Neural cell (in vitro differentiated cells): ENCODE data around the gene MUC15. TPM values are rescaled to one million over a fixed set of nuclear protein-coding genes. Genes with fewer than 3 reads are reported as not detected.

ENCODE experiments used
- H2AFZ ChIP-seq: fragments of 200-600, 300-800 bp; sonication (generic), shearing (Covaris generic); 2 replicates; pipeline ENCODE4 v1.6.0; 2014; ENCODE audit warnings: low read depth, mild to moderate bottlenecking, antibody characterized with exemption, low read length, moderate library complexity
- H3F3A ChIP-seq: fragments of 200-600 bp; shearing (Covaris generic); 2 replicates; pipeline ENCODE4 v1.6.1; 2016; ENCODE audit warnings: mild to moderate bottlenecking, moderate library complexity, mixed read lengths, antibody characterized with exemption, low read length; ENCODE audit not compliant: insufficient read depth, poor library complexity, severe bottlenecking
- H3K27ac ChIP-seq: fragments of 200-600, 300-800 bp; sonication (generic), shearing (Covaris generic); 2 replicates; pipeline ENCODE4 v1.5.1; 2014; ENCODE audit warnings: mild to moderate bottlenecking, low read length, moderate library complexity
- H3K27me3 ChIP-seq: fragments of 300-800, 200-600 bp; sonication (generic), shearing (Covaris generic); 2 replicates; pipeline ENCODE4 v1.6.0; 2014; ENCODE audit warnings: mild to moderate bottlenecking, low read depth, low read length, moderate library complexity; ENCODE audit not compliant: insufficient read depth
- H3K36me3 ChIP-seq: fragments of 300-800, 200-600 bp; sonication (generic), shearing (Covaris generic); 2 replicates; pipeline ENCODE4 v1.5.1; 2014; ENCODE audit warnings: mild to moderate bottlenecking, antibody characterized with exemption, low read length, moderate library complexity; ENCODE audit not compliant: insufficient read depth
- H3K4me2 ChIP-seq: fragments of 300-800, 200-600 bp; sonication (generic), shearing (Covaris generic); 2 replicates; pipeline ENCODE4 v1.6.0; 2014; ENCODE audit warnings: mild to moderate bottlenecking, low read length
- H3K4me3 ChIP-seq: fragments of 300-800, 200-600 bp; sonication (generic), shearing (Covaris generic); 2 replicates; pipeline ENCODE4 v1.5.1; 2014; ENCODE audit warnings: mild to moderate bottlenecking, low read length, moderate library complexity
- H3K79me2 ChIP-seq: fragments of 200-600 bp; shearing (Covaris generic); replicated peaks from 2 replicates; pipeline ENCODE4 v1.6.0; 2014; ENCODE audit warnings: mild to moderate bottlenecking, low read length, moderate library complexity; ENCODE audit not compliant: insufficient read depth
- H3K9ac ChIP-seq: fragments of 300-800, 200-600 bp; sonication (generic), shearing (Covaris generic); 2 replicates; pipeline ENCODE4 v1.6.1; 2016; ENCODE audit warnings: mild to moderate bottlenecking, low read length, mixed read lengths
- H3K9me2 ChIP-seq: fragments of 200-600 bp; shearing (Covaris generic); 2 replicates; pipeline ENCODE4 v1.6.1; 2016; ENCODE audit warnings: mild to moderate bottlenecking, low read length, mixed read lengths; ENCODE audit not compliant: insufficient read depth
- H3K9me3 ChIP-seq: fragments of 200-600, 300-800 bp; sonication (generic), shearing (Covaris generic); 2 replicates; pipeline ENCODE4 v1.6.1; 2016; ENCODE audit warnings: mild to moderate bottlenecking, mixed run types, low read length, moderate library complexity, mixed read lengths
- H4K20me1 ChIP-seq: fragments of 200-600 bp; shearing (Covaris generic); 2 replicates; pipeline ENCODE4 v1.6.1; 2016; ENCODE audit warnings: mild to moderate bottlenecking, mixed run types; ENCODE audit not compliant: insufficient read depth
- CTCF ChIP-seq: fragments of 450-650 bp; IDR thresholded peaks from 2 replicates; pipeline ENCODE4 v1.5.1; 2014; ENCODE audit warnings: antibody characterized with exemption, mild to moderate bottlenecking, moderate library complexity; ENCODE audit not compliant: poor library complexity, severe bottlenecking
- EP300 ChIP-seq: fragments of 450-650 bp; conservative IDR thresholded peaks from 2 replicates; pipeline ENCODE4 v1.6.1; 2014; ENCODE audit warnings: antibody characterized with exemption, mild to moderate bottlenecking, moderate library complexity; ENCODE audit not compliant: poor library complexity, severe bottlenecking
- EZH2 ChIP-seq: fragments of 200-600, 300-800 bp; shearing (Covaris generic), sonication (generic); IDR thresholded peaks from 2 replicates; pipeline ENCODE4 v1.6.1; 2014; ENCODE audit warnings: antibody characterized with exemption, low read length, borderline replicate concordance, mild to moderate bottlenecking; ENCODE audit not compliant: insufficient read depth, poor library complexity, severe bottlenecking
- MXI1 ChIP-seq: fragments of 450-650 bp; conservative IDR thresholded peaks from 2 replicates; pipeline ENCODE4 v1.6.1; 2014; ENCODE audit warnings: antibody characterized with exemption, mild to moderate bottlenecking; ENCODE audit not compliant: poor library complexity, severe bottlenecking
- POLR2AphosphoS5 ChIP-seq: IDR thresholded peaks from 2 replicates; pipeline ENCODE4 v1.6.1; 2012
- RAD21 ChIP-seq: fragments of 450-650 bp; conservative IDR thresholded peaks from 2 replicates; pipeline ENCODE4 v1.6.1; 2014; ENCODE audit warnings: antibody characterized with exemption, mild to moderate bottlenecking, moderate library complexity
- SMC3 ChIP-seq: fragments of 450-650 bp; conservative IDR thresholded peaks from 2 replicates; pipeline ENCODE4 v1.6.1; 2014; ENCODE audit warnings: antibody characterized with exemption, mild to moderate bottlenecking, moderate library complexity; ENCODE audit not compliant: poor library complexity
- TAF1 ChIP-seq: IDR thresholded peaks from 2 replicates; pipeline ENCODE4 v1.6.1; 2012; ENCODE audit warnings: low read depth
- polyA plus RNA-seq: library from polyadenylated mRNA; depleted of rRNA; stranded (reverse); fragments of >200 nt; gene quantifications from 2 replicates; pipeline ENCODE4 v1.2.3, GENCODE V29; 2014
- TF ChIP-seq, protein P1 (sequence below): IDR thresholded peaks from 2 replicates; pipeline ENCODE4 v1.6.1; 2012; ENCODE audit warnings: borderline replicate concordance

Gene MUC15
- polyA plus RNA-seq, 1 donor from 2014 or later: not detected

GRCh38 chr11:26537341-26537740 lies 34.7 kb downstream of the MUC15 start:
- no peaks in the 10 kb centered on the region for H3F3A ChIP-seq
- H4K20me1 ChIP-seq: no peaks in the 10 kb centered on the region
- no peaks in the 10 kb centered on the region for H3K27me3 ChIP-seq
- H3K4me2 ChIP-seq: no peak overlapping the region
- no peak overlapping the region for H2AFZ ChIP-seq
- no peak overlapping the region for H3K27ac ChIP-seq
- H3K9me3 ChIP-seq: no peaks in the 10 kb centered on the region
- no peak overlapping the region for H3K9ac ChIP-seq
- H3K9me2 ChIP-seq: no peaks in the 10 kb centered on the region
- no peak overlapping the region for H3K4me3 ChIP-seq
- H3K36me3 ChIP-seq: no peaks in the 10 kb centered on the region
- no peaks in the 10 kb centered on the region for H3K79me2 ChIP-seq
- TF ChIP-seq EZH2: no peak
- TF ChIP-seq CTCF: no peak
- TF ChIP-seq TAF1: no peak
- TF ChIP-seq MXI1: no peak
- TF ChIP-seq EP300: no peak
- TF ChIP-seq RAD21: no peak
- TF ChIP-seq POLR2AphosphoS5: no peak
- no peak for TF ChIP-seq SMC3
- TF ChIP-seq, protein P1, sequence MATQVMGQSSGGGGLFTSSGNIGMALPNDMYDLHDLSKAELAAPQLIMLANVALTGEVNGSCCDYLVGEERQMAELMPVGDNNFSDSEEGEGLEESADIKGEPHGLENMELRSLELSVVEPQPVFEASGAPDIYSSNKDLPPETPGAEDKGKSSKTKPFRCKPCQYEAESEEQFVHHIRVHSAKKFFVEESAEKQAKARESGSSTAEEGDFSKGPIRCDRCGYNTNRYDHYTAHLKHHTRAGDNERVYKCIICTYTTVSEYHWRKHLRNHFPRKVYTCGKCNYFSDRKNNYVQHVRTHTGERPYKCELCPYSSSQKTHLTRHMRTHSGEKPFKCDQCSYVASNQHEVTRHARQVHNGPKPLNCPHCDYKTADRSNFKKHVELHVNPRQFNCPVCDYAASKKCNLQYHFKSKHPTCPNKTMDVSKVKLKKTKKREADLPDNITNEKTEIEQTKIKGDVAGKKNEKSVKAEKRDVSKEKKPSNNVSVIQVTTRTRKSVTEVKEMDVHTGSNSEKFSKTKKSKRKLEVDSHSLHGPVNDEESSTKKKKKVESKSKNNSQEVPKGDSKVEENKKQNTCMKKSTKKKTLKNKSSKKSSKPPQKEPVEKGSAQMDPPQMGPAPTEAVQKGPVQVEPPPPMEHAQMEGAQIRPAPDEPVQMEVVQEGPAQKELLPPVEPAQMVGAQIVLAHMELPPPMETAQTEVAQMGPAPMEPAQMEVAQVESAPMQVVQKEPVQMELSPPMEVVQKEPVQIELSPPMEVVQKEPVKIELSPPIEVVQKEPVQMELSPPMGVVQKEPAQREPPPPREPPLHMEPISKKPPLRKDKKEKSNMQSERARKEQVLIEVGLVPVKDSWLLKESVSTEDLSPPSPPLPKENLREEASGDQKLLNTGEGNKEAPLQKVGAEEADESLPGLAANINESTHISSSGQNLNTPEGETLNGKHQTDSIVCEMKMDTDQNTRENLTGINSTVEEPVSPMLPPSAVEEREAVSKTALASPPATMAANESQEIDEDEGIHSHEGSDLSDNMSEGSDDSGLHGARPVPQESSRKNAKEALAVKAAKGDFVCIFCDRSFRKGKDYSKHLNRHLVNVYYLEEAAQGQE: no peak

DNA sequence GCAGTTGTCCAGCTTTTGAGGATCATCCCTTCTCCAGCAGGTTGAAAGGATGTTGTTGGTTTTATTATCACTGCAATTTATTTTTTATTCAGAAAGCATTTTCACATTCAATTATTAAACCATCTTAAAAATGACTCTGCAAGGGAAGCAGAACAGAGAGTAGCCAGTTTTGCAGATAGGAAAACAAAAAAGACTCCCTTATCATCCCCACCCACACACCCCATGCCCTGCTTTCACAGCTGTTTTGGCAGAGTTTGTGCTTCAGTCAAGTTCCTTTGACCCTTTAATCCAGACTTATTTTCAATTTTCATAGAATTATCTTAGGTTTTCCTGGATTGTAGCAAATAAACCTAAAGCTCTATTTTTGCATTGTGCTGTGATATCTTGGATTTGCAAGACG lies 44.4 kb downstream of the MUC15 start:
- Histone ChIP-seq H3K9ac (no peak overlapping the region), H4K20me1 (no peaks in the 10 kb centered on the region), H3K79me2 (no peaks in the 10 kb centered on the region), H3F3A (no peaks in the 10 kb centered on the region), H3K36me3 (no peaks in the 10 kb centered on the region), H3K4me3 (no peak overlapping the region), H3K9me2 (no peaks in the 10 kb centered on the region), H3K27me3 (no peaks in the 10 kb centered on the region), H2AFZ (no peak overlapping the region), H3K27ac (no peak overlapping the region), H3K4me2 (no peak overlapping the region), H3K9me3 (no peaks in the 10 kb centered on the region)
- TF ChIP-seq SMC3 (no peak), RAD21 (no peak), POLR2AphosphoS5 (no peak), EZH2 (no peak), MXI1 (no peak), CTCF (no peak), TAF1 (no peak)
- TF ChIP-seq, protein P1: no peak
